ENCODE measurements around the gene CADM2. TPM values are rescaled to one million over a fixed set of nuclear protein-coding genes. Genes with fewer than 3 reads are reported as not detected.

CADM2 gene
- total and polyA plus RNA-seq, 2 experiments from 2014 or later, result 0.09 TPM; not detected in 1

GRCh38 chr3:85933326-85933725 lies 974.5 kb downstream of the CADM2 start:
- Histone ChIP-seq H3K9me3 (ENCODE audit: low read depth) (no peaks in the 10 kb centered on the region), H3F3A (ENCODE audit: insufficient read depth) (no peaks in the 10 kb centered on the region), H4K20me1 (ENCODE audit: insufficient read depth) (no peaks in the 10 kb centered on the region), H3K9me2 (ENCODE audit: insufficient read depth) (no peaks in the 10 kb centered on the region), H3K9ac (no peak overlapping the region), H3K79me2 (ENCODE audit: insufficient read depth) (no peaks in the 10 kb centered on the region), H2AFZ (no peak overlapping the region), H3K4me1 (ENCODE audit: insufficient read depth) (no peaks in the 10 kb centered on the region), H3K4me2 (ENCODE audit: unreplicated experiment) (no peak overlapping the region), H3K27me3 (replicated peaks; ENCODE audit: insufficient read depth) (no peaks in the 10 kb centered on the region), H3K36me3 (ENCODE audit: low read depth) (no peaks in the 10 kb centered on the region), H3K4me3 (no peak overlapping the region), H3K27ac (no peak overlapping the region)
- TF ChIP-seq EZH2 (IDR thresholded peaks at IDR 0.05; ENCODE audit: insufficient read depth, poor library complexity, severe bottlenecking), result no peak
- TF ChIP-seq EZH2phosphoT487 (IDR thresholded peaks at IDR 0.05; ENCODE audit: insufficient read depth, low read depth), result no peak
- in situ Hi-C loops (cut with MboI), result no loop called here
- no peak for DNase-seq
- WGBS, 2 experiments (ENCODE audit: low coverage in 1 of 2, low lambda C conversion rate in 2 of 2, missing lambda C conversion rate in 2 of 2), result 21 to 24% methylated on average over 5 of the region's 5 CpGs

GRCh38 chr3:85935171-85935570 lies 976.4 kb downstream of the CADM2 start:
- H3F3A ChIP-seq (ENCODE audit: insufficient read depth), result no peaks in the 10 kb centered on the region
- no peaks in the 10 kb centered on the region for H3K9me2 ChIP-seq (ENCODE audit: insufficient read depth)
- H3K9ac ChIP-seq, result no peak overlapping the region
- 49 to 68% methylated on average over 1 of the region's 1 CpG for WGBS, 2 experiments (ENCODE audit: low coverage in 1 of 2, low lambda C conversion rate in 2 of 2, missing lambda C conversion rate in 2 of 2)
- H3K36me3 ChIP-seq (ENCODE audit: low read depth), result no peaks in the 10 kb centered on the region
- no peaks in the 10 kb centered on the region for H3K27me3 ChIP-seq (replicated peaks; ENCODE audit: insufficient read depth)
- TF ChIP-seq EZH2 (IDR thresholded peaks at IDR 0.05; ENCODE audit: insufficient read depth, poor library complexity, severe bottlenecking), result no peak
- no peak for TF ChIP-seq EZH2phosphoT487 (IDR thresholded peaks at IDR 0.05; ENCODE audit: insufficient read depth, low read depth)
- no peaks in the 10 kb centered on the region for H3K4me1 ChIP-seq (ENCODE audit: insufficient read depth)
- no peak overlapping the region for H3K4me3 ChIP-seq
- no peak overlapping the region for H3K27ac ChIP-seq
- no peaks in the 10 kb centered on the region for H3K79me2 ChIP-seq (ENCODE audit: insufficient read depth)
- in situ Hi-C loops (cut with MboI), result no loop called here
- no peaks in the 10 kb centered on the region for H3K9me3 ChIP-seq (ENCODE audit: low read depth)
- H3K4me2 ChIP-seq (ENCODE audit: unreplicated experiment), result no peak overlapping the region
- no peaks in the 10 kb centered on the region for H4K20me1 ChIP-seq (ENCODE audit: insufficient read depth)
- DNase-seq, result no peak
- no peak overlapping the region for H2AFZ ChIP-seq

- Histone ChIP-seq H3K4me3 (no peak overlapping the region), H3K9me2 (ENCODE audit: insufficient read depth) (no peaks in the 10 kb centered on the region), H3F3A (ENCODE audit: insufficient read depth) (no peaks in the 10 kb centered on the region), H3K27ac (no peak overlapping the region), H3K9me3 (ENCODE audit: low read depth) (no peaks in the 10 kb centered on the region), H4K20me1 (ENCODE audit: insufficient read depth) (no peaks in the 10 kb centered on the region), H2AFZ (no peak overlapping the region), H3K9ac (no peak overlapping the region), H3K36me3 (ENCODE audit: low read depth) (no peaks in the 10 kb centered on the region), H3K79me2 (ENCODE audit: insufficient read depth) (no peaks in the 10 kb centered on the region), H3K27me3 (replicated peaks; ENCODE audit: insufficient read depth) (no peaks in the 10 kb centered on the region), H3K4me1 (ENCODE audit: insufficient read depth) (no peaks in the 10 kb centered on the region), H3K4me2 (ENCODE audit: unreplicated experiment) (no peak overlapping the region)
- DNase-seq, result no peak
- TF ChIP-seq EZH2phosphoT487 (IDR thresholded peaks at IDR 0.05; ENCODE audit: insufficient read depth, low read depth) (no peak), EZH2 (IDR thresholded peaks at IDR 0.05; ENCODE audit: insufficient read depth, poor library complexity, severe bottlenecking) (no peak)
- in situ Hi-C loops (cut with MboI), result no loop called here
- 0% methylated on average over 3 of the region's 3 CpGs for WGBS, 2 experiments (ENCODE audit: low coverage in 1 of 2, low lambda C conversion rate in 2 of 2, missing lambda C conversion rate in 2 of 2)
Observed at GRCh38 chr3:85939074-85939482, 980.3 kb downstream of the CADM2 start.

- no peak overlapping the region for H3K4me3 ChIP-seq
- no peaks in the 10 kb centered on the region for H3K36me3 ChIP-seq (ENCODE audit: low read depth)
- no peaks in the 10 kb centered on the region for H3K9me2 ChIP-seq (ENCODE audit: insufficient read depth)
- no peak overlapping the region for H3K9ac ChIP-seq
- no peak for TF ChIP-seq EZH2phosphoT487 (IDR thresholded peaks at IDR 0.05; ENCODE audit: insufficient read depth, low read depth)
- TF ChIP-seq EZH2 (IDR thresholded peaks at IDR 0.05; ENCODE audit: insufficient read depth, poor library complexity, severe bottlenecking), result no peak
- DNase-seq, result no peak
- WGBS, 2 experiments (ENCODE audit: low coverage in 1 of 2, low lambda C conversion rate in 2 of 2, missing lambda C conversion rate in 2 of 2), result 19% methylated on average over 1 of the region's 1 CpG
- H3F3A ChIP-seq (ENCODE audit: insufficient read depth), result no peaks in the 10 kb centered on the region
- in situ Hi-C loops (cut with MboI), result no loop called here
- H3K27ac ChIP-seq, result no peak overlapping the region
- no peaks in the 10 kb centered on the region for H3K4me1 ChIP-seq (ENCODE audit: insufficient read depth)
- no peaks in the 10 kb centered on the region for H3K9me3 ChIP-seq (ENCODE audit: low read depth)
- H4K20me1 ChIP-seq (ENCODE audit: insufficient read depth), result no peaks in the 10 kb centered on the region
- H3K79me2 ChIP-seq (ENCODE audit: insufficient read depth), result no peaks in the 10 kb centered on the region
- no peak overlapping the region for H3K4me2 ChIP-seq (ENCODE audit: unreplicated experiment)
- H3K27me3 ChIP-seq (replicated peaks; ENCODE audit: insufficient read depth), result no peaks in the 10 kb centered on the region
- no peak overlapping the region for H2AFZ ChIP-seq
Observed at GRCh38 chr3:85950435-85950834, 991.6 kb downstream of the CADM2 start.

- no peak overlapping the region for H2AFZ ChIP-seq
- H3K36me3 ChIP-seq (ENCODE audit: low read depth), result no peaks in the 10 kb centered on the region
- no peak overlapping the region for H3K9ac ChIP-seq
- H4K20me1 ChIP-seq (ENCODE audit: insufficient read depth), result no peaks in the 10 kb centered on the region
- no peak overlapping the region for H3K4me2 ChIP-seq (ENCODE audit: unreplicated experiment)
- no peak for DNase-seq
- no peaks in the 10 kb centered on the region for H3K79me2 ChIP-seq (ENCODE audit: insufficient read depth)
- H3F3A ChIP-seq (ENCODE audit: insufficient read depth), result no peaks in the 10 kb centered on the region
- H3K27ac ChIP-seq, result no peak overlapping the region
- in situ Hi-C loops (cut with MboI), result no loop called here
- peaks cover 3% of the 10 kb centered on the region for H3K9me3 ChIP-seq (ENCODE audit: low read depth)
- H3K27me3 ChIP-seq (replicated peaks; ENCODE audit: insufficient read depth), result no peaks in the 10 kb centered on the region
- TF ChIP-seq EZH2 (IDR thresholded peaks at IDR 0.05; ENCODE audit: insufficient read depth, poor library complexity, severe bottlenecking) (no peak), EZH2phosphoT487 (IDR thresholded peaks at IDR 0.05; ENCODE audit: insufficient read depth, low read depth) (no peak)
- no peak overlapping the region for H3K4me3 ChIP-seq
- no peaks in the 10 kb centered on the region for H3K4me1 ChIP-seq (ENCODE audit: insufficient read depth)
- H3K9me2 ChIP-seq (ENCODE audit: insufficient read depth), result no peaks in the 10 kb centered on the region
Observed at GRCh38 chr3:85960793-85961192, 1002.0 kb downstream of the CADM2 start.
